ENCODE data around the gene PANK1.

Gene PANK1

DNA sequence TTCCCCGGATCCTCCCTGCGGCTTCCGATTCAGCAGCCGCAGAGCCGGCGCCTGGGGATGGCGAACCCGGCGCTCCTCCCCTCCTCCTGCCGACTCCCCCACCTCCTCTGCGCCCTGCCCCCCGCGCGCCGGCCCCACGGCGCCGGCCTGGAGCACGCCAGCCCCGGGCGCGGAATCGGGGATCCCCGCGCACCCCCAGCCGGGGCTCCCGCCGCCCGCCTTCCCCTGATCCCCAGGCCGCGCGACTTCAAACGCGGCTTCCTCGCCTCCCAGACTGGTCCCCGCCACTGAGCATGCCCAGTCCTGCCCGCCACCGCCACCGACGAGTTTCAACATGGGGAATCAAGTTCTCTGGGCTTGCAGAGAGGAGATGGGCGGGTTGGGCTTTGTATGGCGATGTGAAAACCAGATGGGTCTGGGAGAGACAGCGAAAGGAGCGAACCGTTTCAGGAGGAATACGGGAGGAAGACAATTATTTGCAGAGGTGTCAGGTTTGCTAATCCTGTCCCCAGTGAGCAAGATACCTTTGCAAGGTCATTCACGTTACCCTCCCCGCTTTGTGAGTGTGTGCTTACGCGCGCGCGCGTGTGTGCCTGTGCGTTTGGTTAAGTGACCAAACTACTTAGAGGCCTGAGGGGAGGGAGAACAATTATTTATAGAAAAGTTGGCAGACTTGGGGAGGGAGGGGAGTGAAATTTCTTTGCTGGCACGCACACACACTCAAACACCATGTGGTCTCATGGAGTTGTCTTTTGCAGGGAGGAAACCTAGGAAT lies at the start of gene PANK1:
PANK1 (minus strand) TSS at position 276 of the 775 bp plus-strand sequence. CDS start 351 bp downstream, outside the sequence.
- peak within 1 kb of the TSS; percentile 89 for H3K4me3 ChIP-seq (replicated peaks; ENCODE audit: low read depth, low read length)
- TF ChIP-seq, protein P1, sequence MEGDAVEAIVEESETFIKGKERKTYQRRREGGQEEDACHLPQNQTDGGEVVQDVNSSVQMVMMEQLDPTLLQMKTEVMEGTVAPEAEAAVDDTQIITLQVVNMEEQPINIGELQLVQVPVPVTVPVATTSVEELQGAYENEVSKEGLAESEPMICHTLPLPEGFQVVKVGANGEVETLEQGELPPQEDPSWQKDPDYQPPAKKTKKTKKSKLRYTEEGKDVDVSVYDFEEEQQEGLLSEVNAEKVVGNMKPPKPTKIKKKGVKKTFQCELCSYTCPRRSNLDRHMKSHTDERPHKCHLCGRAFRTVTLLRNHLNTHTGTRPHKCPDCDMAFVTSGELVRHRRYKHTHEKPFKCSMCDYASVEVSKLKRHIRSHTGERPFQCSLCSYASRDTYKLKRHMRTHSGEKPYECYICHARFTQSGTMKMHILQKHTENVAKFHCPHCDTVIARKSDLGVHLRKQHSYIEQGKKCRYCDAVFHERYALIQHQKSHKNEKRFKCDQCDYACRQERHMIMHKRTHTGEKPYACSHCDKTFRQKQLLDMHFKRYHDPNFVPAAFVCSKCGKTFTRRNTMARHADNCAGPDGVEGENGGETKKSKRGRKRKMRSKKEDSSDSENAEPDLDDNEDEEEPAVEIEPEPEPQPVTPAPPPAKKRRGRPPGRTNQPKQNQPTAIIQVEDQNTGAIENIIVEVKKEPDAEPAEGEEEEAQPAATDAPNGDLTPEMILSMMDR (IDR thresholded peaks at IDR 0.05; ENCODE audit: low read depth, low read length, missing control alignments): no peak
- DNase-seq (ENCODE audit: extremely low read depth, low read depth): peak; percentile 45

DNA sequence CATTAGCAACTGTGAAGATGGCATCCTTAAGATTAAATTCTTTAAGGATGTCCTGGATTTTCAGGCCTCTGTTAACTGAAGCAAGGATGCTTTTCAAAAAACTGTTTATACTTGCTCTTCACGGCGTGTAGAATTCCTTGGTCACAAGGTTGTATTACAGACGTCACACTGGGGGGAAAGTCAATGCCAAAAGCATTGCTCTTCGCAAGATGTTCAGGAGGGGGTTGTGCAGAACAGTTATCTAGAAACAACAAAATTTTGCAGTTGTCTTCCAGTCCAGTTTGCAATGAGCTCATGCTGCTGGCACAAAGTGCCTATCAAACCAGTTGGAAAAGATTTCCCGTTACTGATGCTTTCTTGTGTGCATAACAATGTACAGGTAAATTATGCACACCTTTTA lies 48.1 kb upstream of the PANK1 start:
- TF ChIP-seq, protein P1 (IDR thresholded peaks at IDR 0.05; ENCODE audit: low read depth, low read length, missing control alignments): no peak
- no peak for DNase-seq (ENCODE audit: extremely low read depth, low read depth)
- no peak overlapping the region for H3K4me3 ChIP-seq (replicated peaks; ENCODE audit: low read depth, low read length)

DNA sequence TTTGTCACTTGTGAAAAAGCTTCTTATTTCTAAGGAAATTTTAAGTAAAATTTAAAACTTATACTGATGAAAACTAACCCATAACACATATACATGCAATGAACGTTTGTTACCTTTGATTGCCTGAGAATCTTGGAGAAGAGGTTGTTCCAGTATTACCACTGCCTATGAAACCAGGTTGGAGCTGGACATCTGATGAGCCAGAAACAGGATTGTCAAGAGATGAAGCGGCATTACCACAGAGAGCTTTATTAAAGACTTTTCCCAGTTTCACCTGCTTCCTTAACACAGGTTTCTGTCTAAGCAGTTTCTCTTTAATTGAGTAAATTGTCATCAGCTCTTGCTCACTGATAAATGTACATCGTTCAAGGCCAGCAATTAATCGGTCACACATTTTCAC lies 47.4 kb upstream of the PANK1 start:
- no peak overlapping the region for H3K4me3 ChIP-seq (replicated peaks; ENCODE audit: low read depth, low read length)
- TF ChIP-seq, protein P1 (IDR thresholded peaks at IDR 0.05; ENCODE audit: low read depth, low read length, missing control alignments): no peak
- no peak for DNase-seq (ENCODE audit: extremely low read depth, low read depth)

DNA sequence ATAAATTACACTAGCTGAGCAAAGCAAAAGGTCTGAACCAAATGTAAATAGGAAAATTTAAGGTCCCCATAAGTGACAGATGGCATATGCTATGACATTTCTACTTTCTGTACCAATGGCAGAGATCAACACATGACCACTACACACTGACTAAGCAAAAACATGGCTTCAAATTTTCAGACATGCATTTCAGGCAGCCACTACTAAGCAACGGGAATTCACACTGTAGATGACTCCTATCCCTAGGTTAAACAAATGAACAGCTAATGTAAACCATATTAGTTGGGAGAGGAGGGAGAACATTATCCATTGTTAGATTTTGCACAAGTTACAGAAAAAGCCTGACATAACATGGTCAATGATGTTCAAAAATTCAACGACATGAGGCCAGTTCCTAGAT lies 45.0 kb upstream of the PANK1 start:
- no peak overlapping the region for H3K4me3 ChIP-seq (replicated peaks; ENCODE audit: low read depth, low read length)
- TF ChIP-seq, protein P1 (IDR thresholded peaks at IDR 0.05; ENCODE audit: low read depth, low read length, missing control alignments): no peak
- DNase-seq (ENCODE audit: extremely low read depth, low read depth): no peak

DNA sequence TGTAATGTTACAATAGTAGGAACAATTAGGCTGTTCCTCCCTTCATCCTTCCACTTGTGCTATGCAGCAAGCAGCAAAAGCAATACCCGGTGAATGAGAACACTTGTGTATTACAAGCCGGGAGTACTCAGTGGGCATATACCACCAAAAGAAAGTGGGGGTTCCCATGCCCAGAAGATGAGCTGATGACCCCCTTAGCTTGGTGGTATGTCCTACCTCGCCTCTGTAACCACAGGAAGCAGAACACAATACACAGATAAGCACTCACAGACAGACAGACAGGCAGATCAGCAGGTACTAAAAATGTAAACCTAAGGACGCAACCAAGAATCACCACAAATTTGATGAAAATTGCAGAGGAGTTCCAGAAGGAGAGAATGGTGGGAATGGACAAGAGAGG lies 40.9 kb upstream of the PANK1 start:
- TF ChIP-seq, protein P1 (IDR thresholded peaks at IDR 0.05; ENCODE audit: low read depth, low read length, missing control alignments): no peak
- no peak for DNase-seq (ENCODE audit: extremely low read depth, low read depth)
- no peak overlapping the region for H3K4me3 ChIP-seq (replicated peaks; ENCODE audit: low read depth, low read length)

DNA sequence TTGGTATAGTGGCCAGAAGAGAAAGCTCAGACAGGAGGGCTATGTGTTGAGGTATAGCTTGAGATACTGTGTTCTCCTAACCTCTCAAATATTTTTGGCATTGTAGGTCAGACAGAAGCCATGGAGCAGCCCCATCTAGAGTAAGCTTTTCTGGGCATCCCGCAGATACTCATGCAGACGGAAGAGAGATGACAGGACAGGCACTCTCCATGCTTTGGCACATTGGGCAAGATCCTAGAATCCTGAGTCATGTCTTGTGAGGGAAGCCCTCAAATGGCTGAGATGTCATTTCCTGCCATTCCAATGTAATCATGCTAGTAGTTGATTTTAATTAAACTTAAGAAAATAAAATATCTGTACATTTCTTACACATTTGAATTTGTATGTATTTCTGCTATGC lies 39.6 kb upstream of the PANK1 start:
- no peak for DNase-seq (ENCODE audit: extremely low read depth, low read depth)
- H3K4me3 ChIP-seq (replicated peaks; ENCODE audit: low read depth, low read length): no peak overlapping the region
- TF ChIP-seq, protein P1 (IDR thresholded peaks at IDR 0.05; ENCODE audit: low read depth, low read length, missing control alignments): no peak
